Nephron (organoid): ENCODE measurements around the gene STX7.

Experiments
- H3K27ac Mint-ChIP-seq, 3 experiments: 2 replicates each; pipeline ENCODE4 v1.8.0; 2020; ENCODE audit warnings: mixed read lengths in 3 of 3, mild to moderate bottlenecking in 2 of 3, moderate library complexity in 1 of 3
- H3K27me3 Mint-ChIP-seq: 2 replicates; pipeline ENCODE4 v1.8.0; 2021; ENCODE audit warnings: low read depth, mild to moderate bottlenecking, moderate library complexity, mixed read lengths
- H3K36me3 Mint-ChIP-seq: 2 replicates; pipeline ENCODE4 v1.8.0; 2020; ENCODE audit warnings: low read depth, mixed read lengths
- H3K4me1 Mint-ChIP-seq: 2 replicates; pipeline ENCODE4 v1.8.0; 2020; ENCODE audit warnings: mixed read lengths
- H3K4me3 Mint-ChIP-seq, 3 experiments: 2 replicates each; pipeline ENCODE4 v1.8.0; 2020; ENCODE audit warnings: mild to moderate bottlenecking in 3 of 3, mixed read lengths in 3 of 3, moderate library complexity in 2 of 3
- H3K9me3 Mint-ChIP-seq: 2 replicates; pipeline ENCODE4 v1.8.0; 2020; ENCODE audit warnings: mixed read lengths
- TF ChIP-seq, protein P1 (sequence below), 3 experiments: fragments of 200-600 bp; sonication (generic); IDR thresholded peaks; one replicate each; pipeline ENCODE4 v1.5.0; 2021; ENCODE audit warnings: antibody characterized with exemption in 3 of 3; ENCODE audit not compliant: unreplicated experiment in 3 of 3

The STX7 gene

DNA sequence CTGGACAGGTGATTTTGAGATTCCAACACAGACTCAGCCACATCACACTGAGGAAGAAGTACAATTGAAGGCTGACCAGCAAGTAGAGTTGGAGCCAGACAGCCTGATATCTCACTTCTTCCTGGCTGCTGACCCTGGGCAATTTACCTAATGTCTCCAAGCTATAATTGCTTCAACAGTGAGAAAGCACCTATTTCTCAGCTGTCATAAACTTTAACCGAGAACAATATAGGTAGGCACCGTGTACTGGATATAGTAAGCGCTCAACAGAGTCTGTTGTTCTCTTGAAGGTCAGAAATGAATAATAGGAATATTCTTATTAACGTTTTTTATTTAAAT is 28.3 kb downstream of the STX7 start:
- H3K9me3 Mint-ChIP-seq = no peaks in the 10 kb centered on the region
- peak overlapping the region; percentile 68 to 95 (median 80) for H3K27ac Mint-ChIP-seq
- H3K4me3 Mint-ChIP-seq = no peak overlapping the region
- TF ChIP-seq, protein P1, sequence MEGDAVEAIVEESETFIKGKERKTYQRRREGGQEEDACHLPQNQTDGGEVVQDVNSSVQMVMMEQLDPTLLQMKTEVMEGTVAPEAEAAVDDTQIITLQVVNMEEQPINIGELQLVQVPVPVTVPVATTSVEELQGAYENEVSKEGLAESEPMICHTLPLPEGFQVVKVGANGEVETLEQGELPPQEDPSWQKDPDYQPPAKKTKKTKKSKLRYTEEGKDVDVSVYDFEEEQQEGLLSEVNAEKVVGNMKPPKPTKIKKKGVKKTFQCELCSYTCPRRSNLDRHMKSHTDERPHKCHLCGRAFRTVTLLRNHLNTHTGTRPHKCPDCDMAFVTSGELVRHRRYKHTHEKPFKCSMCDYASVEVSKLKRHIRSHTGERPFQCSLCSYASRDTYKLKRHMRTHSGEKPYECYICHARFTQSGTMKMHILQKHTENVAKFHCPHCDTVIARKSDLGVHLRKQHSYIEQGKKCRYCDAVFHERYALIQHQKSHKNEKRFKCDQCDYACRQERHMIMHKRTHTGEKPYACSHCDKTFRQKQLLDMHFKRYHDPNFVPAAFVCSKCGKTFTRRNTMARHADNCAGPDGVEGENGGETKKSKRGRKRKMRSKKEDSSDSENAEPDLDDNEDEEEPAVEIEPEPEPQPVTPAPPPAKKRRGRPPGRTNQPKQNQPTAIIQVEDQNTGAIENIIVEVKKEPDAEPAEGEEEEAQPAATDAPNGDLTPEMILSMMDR (IDR thresholded peaks at IDR 0.05; ENCODE audit: unreplicated experiment in 3 of 3) = no peak
- H3K4me1 Mint-ChIP-seq = peaks cover 45% of the 10 kb centered on the region
- H3K36me3 Mint-ChIP-seq = peaks cover 28% of the 10 kb centered on the region
- no peaks in the 10 kb centered on the region for H3K27me3 Mint-ChIP-seq

DNA sequence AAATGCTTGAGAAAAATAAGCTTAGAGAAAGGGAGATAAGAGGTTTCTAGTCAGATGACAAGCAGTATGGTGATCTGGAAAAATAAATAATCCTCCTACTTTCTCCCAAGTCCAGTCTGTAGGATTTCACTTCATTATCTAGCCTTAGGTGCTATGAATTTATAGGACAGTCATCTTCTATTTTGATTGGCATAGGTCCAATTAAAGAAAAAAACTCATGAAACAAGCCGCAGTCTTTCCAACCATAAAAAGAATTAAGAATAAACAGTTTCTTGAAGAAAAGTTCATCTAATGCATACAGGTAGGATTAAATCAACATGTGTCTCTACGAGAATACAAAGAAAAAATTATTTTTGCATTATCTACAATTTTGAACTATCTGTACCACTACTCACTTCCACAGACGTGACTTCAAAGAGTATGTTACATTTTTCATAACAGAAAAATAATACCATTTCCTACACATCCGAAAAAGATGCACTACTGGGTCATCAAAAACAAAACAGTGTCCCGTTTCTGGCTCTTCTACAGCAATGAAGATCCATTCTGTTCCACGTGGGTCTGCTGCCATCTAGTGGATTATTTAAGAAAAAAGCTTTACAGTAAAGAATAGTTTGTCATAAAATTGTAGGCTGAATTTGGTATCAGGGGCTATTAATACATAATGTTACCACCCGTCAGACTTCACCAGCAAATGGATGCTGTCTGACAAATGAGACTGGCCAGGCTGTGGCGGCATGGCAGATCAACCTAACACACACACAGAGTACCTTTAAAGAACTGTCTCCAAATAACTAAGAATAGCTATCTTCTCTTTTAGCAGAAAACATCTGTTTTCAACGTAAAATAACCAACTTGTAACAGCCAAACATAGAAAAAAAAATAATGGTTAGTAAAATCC is 28.9 kb downstream of the STX7 start:
- peaks cover 45% of the 10 kb centered on the region for H3K4me1 Mint-ChIP-seq
- peaks cover 23% of the 10 kb centered on the region for H3K36me3 Mint-ChIP-seq
- peak overlapping the region; percentile 68 to 95 (median 80) for H3K27ac Mint-ChIP-seq
- TF ChIP-seq, protein P1 (IDR thresholded peaks at IDR 0.05; ENCODE audit: unreplicated experiment in 3 of 3) = peak; percentile 69 to 77 (median 74)
- no peaks in the 10 kb centered on the region for H3K9me3 Mint-ChIP-seq
- peak overlapping the region in 2 of 3 experiments; percentile 5 to 13 for H3K4me3 Mint-ChIP-seq
- H3K27me3 Mint-ChIP-seq = no peaks in the 10 kb centered on the region

DNA sequence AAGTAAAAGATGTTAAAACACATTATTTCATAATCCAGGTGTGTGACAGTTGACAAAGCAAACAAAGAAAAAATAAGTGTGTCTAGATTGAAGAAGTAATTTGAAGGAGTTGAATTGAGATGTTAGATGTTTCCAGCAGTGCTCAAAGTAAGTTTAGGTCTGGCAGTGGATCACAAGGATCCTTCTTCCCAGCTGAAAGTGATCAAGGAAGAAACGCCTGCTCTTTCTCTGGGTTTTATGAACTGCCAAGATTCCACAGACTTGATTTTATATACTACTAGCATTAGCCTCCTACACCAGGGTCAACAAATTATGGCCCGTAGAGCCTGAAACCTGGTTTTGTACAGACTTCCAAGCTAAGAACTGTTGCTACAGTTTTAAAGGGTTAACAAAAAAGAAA is 30.3 kb downstream of the STX7 start:
- Mint-ChIP-seq H3K9me3 (no peaks in the 10 kb centered on the region), H3K4me3 (peak overlapping the region in 1 of 3 experiments; percentile 2), H3K36me3 (peaks cover 15% of the 10 kb centered on the region), H3K27me3 (no peaks in the 10 kb centered on the region), H3K27ac (peak overlapping the region; percentile 86 to 97 (median 95)), H3K4me1 (peaks cover 54% of the 10 kb centered on the region)
- TF ChIP-seq, protein P1 (IDR thresholded peaks at IDR 0.05; ENCODE audit: unreplicated experiment in 3 of 3) = no peak

DNA sequence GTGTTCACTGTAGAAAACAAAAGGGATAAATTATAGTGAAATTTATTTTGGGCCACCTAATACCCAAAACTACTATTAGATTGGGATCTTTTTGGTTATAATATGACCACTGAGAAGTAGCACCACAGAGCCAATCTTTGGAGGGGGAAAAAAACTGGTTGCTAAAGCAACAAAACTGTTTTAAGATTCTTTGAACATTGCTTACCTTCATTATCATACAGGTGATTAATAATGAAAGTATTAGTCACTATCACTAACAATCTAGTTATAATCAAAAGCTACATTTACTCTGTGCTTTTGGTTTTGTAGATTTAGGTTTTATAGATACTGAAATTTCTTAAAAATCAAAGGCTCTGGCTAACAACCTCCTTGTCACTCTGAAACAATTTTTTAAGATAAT is 31.7 kb downstream of the STX7 start:
- H3K27ac Mint-ChIP-seq = peak overlapping the region; percentile 86 to 97 (median 95)
- H3K4me1 Mint-ChIP-seq = peaks cover 62% of the 10 kb centered on the region

DNA sequence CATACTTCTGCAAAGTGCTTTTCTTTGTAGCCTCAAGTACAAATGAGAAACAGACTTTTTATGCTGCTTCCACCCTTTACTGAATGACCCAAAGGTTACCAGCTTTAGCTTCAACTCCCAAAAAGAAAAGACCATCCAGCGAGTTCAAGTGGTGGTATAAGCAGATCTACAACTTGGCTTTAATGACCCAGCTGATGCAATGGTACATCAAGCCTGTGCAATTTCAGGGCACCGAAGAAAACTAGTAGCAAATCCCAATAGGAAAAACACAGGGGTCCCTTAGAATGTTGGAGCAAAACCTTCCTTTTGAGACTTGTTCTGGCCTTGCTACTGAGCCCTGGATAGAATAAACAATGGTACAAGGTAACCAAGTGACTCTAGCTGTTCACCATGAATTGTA is 33.8 kb downstream of the STX7 start:
- H3K9me3 Mint-ChIP-seq = no peaks in the 10 kb centered on the region
- H3K36me3 Mint-ChIP-seq = peaks cover 8% of the 10 kb centered on the region
- H3K27ac Mint-ChIP-seq = peak overlapping the region in 2 of 3 experiments; percentile 27 to 64
- H3K4me3 Mint-ChIP-seq = no peak overlapping the region
- H3K4me1 Mint-ChIP-seq = peaks cover 61% of the 10 kb centered on the region
- H3K27me3 Mint-ChIP-seq = no peaks in the 10 kb centered on the region
- TF ChIP-seq, protein P1 (IDR thresholded peaks at IDR 0.05; ENCODE audit: unreplicated experiment in 3 of 3) = no peak

More for the DNA sequence above, 31.7 kb downstream of the STX7 start:
- Mint-ChIP-seq H3K27me3 (no peaks in the 10 kb centered on the region), H3K4me3 (no peak overlapping the region), H3K36me3 (peaks cover 8% of the 10 kb centered on the region), H3K9me3 (no peaks in the 10 kb centered on the region)
- TF ChIP-seq, protein P1 (IDR thresholded peaks at IDR 0.05; ENCODE audit: unreplicated experiment in 3 of 3) = no peak
